Measurements from ENCODE around the gene PFKFB4. TPM values are rescaled to one million over a fixed set of nuclear protein-coding genes. Genes with fewer than 3 reads are reported as not detected.

PFKFB4 gene
- total and polyA plus RNA-seq, 7 donors: 0.25 to 4.1 (median 1.1) TPM

GRCh38 chr3:48572517-48572916 lies 15.9 kb upstream of the PFKFB4 start:
- Histone ChIP-seq H3K36me3 (ENCODE audit: insufficient read depth in 1 of 2, low read depth in 1 of 2) (peaks cover 0 to 11% of the 10 kb centered on the region in 2 donors), H3K4me3 (no peak overlapping the region), H3K27me3 (ENCODE audit: insufficient read depth in 3 of 3, low read length in 2 of 3) (no peaks in the 10 kb centered on the region), H3K4me1 (no peaks in the 10 kb centered on the region), H3K27ac (no peak overlapping the region), H3K9me3 (no peaks in the 10 kb centered on the region)
- WGBS, 3 donors: 68 to 86% (median 82%) methylated on average over 6 to 7 of the region's 7 CpGs
- TF ChIP-seq, protein P1, sequence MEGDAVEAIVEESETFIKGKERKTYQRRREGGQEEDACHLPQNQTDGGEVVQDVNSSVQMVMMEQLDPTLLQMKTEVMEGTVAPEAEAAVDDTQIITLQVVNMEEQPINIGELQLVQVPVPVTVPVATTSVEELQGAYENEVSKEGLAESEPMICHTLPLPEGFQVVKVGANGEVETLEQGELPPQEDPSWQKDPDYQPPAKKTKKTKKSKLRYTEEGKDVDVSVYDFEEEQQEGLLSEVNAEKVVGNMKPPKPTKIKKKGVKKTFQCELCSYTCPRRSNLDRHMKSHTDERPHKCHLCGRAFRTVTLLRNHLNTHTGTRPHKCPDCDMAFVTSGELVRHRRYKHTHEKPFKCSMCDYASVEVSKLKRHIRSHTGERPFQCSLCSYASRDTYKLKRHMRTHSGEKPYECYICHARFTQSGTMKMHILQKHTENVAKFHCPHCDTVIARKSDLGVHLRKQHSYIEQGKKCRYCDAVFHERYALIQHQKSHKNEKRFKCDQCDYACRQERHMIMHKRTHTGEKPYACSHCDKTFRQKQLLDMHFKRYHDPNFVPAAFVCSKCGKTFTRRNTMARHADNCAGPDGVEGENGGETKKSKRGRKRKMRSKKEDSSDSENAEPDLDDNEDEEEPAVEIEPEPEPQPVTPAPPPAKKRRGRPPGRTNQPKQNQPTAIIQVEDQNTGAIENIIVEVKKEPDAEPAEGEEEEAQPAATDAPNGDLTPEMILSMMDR (IDR thresholded peaks at IDR 0.05): no peak
- intact Hi-C loops (cut with DNase I): no loop called here
- ATAC-seq (no peak), DNase-seq (no peak)

DNA sequence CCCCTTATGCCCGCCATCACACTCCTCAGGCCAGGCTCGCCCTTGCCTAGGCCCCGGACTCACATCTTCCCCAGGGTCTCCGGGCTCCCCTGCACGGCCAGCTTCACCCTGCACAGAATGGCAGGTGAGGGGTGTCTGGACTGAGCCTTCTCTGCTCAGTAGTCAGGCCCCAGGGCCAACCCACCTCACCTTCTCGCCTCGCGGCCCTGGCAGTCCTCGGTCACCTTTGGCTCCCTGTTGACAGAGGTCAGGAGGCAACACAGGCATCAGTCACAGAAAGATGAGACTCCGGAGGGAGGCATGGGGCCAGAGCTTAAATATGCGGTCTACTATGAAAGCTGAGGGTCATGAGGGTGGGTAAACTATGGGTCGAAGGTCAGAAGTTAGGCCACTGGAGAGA lies 15.3 kb upstream of the PFKFB4 start:
- Histone ChIP-seq H3K36me3 (ENCODE audit: insufficient read depth in 1 of 2, low read depth in 1 of 2) (peaks cover 0 to 6% of the 10 kb centered on the region in 2 donors), H3K4me3 (no peak overlapping the region), H3K27me3 (ENCODE audit: insufficient read depth in 3 of 3, low read length in 2 of 3) (no peaks in the 10 kb centered on the region), H3K4me1 (no peaks in the 10 kb centered on the region), H3K27ac (no peak overlapping the region), H3K9me3 (no peaks in the 10 kb centered on the region)
- DNase-seq (no peak), ATAC-seq (no peak)
- TF ChIP-seq, protein P1 (IDR thresholded peaks at IDR 0.05): no peak
- 79 to 84% (median 83%) methylated on average over 12 of the region's 12 CpGs for WGBS, 3 donors
- intact Hi-C loops (cut with DNase I): no loop called here

- intact Hi-C loops (cut with DNase I): no loop called here
- Histone ChIP-seq H3K4me3 (no peak overlapping the region), H3K36me3 (ENCODE audit: insufficient read depth in 1 of 2, low read depth in 1 of 2) (no peaks in the 10 kb centered on the region), H3K27ac (no peak overlapping the region), H3K4me1 (no peaks in the 10 kb centered on the region), H3K9me3 (no peaks in the 10 kb centered on the region), H3K27me3 (ENCODE audit: insufficient read depth in 3 of 3, low read length in 2 of 3) (no peaks in the 10 kb centered on the region)
- 88 to 92% (median 89%) methylated on average over 15 to 18 of the region's 18 CpGs for WGBS, 3 donors
- TF ChIP-seq, protein P1 (IDR thresholded peaks at IDR 0.05): no peak
- no peak for ATAC-seq
- no peak for DNase-seq
Observed at GRCh38 chr3:48569808-48570450, 13.3 kb upstream of the PFKFB4 start.

GRCh38 chr3:48569400-48569799 lies 12.8 kb upstream of the PFKFB4 start:
- Histone ChIP-seq H3K9me3 (no peaks in the 10 kb centered on the region), H3K27me3 (ENCODE audit: insufficient read depth in 3 of 3, low read length in 2 of 3) (no peaks in the 10 kb centered on the region), H3K4me1 (no peaks in the 10 kb centered on the region), H3K4me3 (no peak overlapping the region), H3K27ac (no peak overlapping the region), H3K36me3 (ENCODE audit: insufficient read depth in 1 of 2, low read depth in 1 of 2) (no peaks in the 10 kb centered on the region)
- DNase-seq: no peak
- intact Hi-C loops (cut with DNase I): no loop called here
- 86 to 89% (median 87%) methylated on average over 10 of the region's 10 CpGs for WGBS, 3 donors
- TF ChIP-seq, protein P1 (IDR thresholded peaks at IDR 0.05): no peak
- no peak for ATAC-seq

DNA sequence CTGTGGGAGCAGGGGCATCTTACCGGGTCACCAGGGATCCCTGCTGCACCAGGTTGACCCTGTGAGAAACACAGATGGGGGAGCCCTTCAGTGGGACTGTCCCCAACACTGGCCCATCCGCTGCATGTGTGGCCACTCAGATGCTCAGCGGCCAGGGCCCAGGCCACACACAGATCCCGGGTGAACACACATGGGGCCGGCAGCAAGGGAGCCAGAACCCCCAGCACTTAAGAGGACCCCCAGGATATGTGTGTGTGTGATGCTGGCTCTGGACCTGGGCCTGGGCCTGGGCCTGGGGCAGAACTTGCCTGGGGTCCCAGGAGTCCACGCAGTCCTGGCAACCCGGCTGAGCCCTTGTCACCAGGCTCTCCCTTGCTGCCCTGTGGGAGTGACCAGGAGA lies 11.9 kb upstream of the PFKFB4 start:
- intact Hi-C loops (cut with DNase I): no loop called here
- Histone ChIP-seq H3K9me3 (no peaks in the 10 kb centered on the region), H3K27ac (no peak overlapping the region), H3K27me3 (ENCODE audit: insufficient read depth in 3 of 3, low read length in 2 of 3) (no peaks in the 10 kb centered on the region), H3K4me3 (no peak overlapping the region), H3K4me1 (no peaks in the 10 kb centered on the region), H3K36me3 (ENCODE audit: insufficient read depth in 1 of 2, low read depth in 1 of 2) (no peaks in the 10 kb centered on the region)
- ATAC-seq (no peak), DNase-seq (no peak)
- 89 to 94% (median 89%) methylated on average over 7 of the region's 7 CpGs for WGBS, 3 donors
- TF ChIP-seq, protein P1 (IDR thresholded peaks at IDR 0.05): no peak

All from psoas muscle (tissue), 8 donors.